ENCODE results near the gene LMTK3.
"Not testable (repeated sequence)": the region's sequence is repeated elsewhere in the genome, so short reads cannot be mapped to it uniquely, and the experiment has no call there.

LMTK3 gene

GRCh38 chr19:48487948-48488347 lies 23.7 kb downstream of the LMTK3 start:
- TF ChIP-seq JUND (IDR thresholded peaks at IDR 0.05; ENCODE audit: low read depth) = peak; percentile 69; the same call in 1 of the 2 replicates
- in situ Hi-C loops (cut with HindIII; ENCODE audit: low pct_unique_long_range_greater_than_20kb, low sequenced_read_pairs) = no loop called here
- DNase-seq (ENCODE audit: low read depth in 1 of 2, low spot score in 1 of 2) = peak; percentile 67 to 91

GRCh38 chr19:48487544-48487943 lies 24.1 kb downstream of the LMTK3 start:
- in situ Hi-C loops (cut with HindIII; ENCODE audit: low pct_unique_long_range_greater_than_20kb, low sequenced_read_pairs) = no loop called here
- DNase-seq (ENCODE audit: low read depth in 1 of 2, low spot score in 1 of 2) = no peak
- TF ChIP-seq JUND (IDR thresholded peaks at IDR 0.05; ENCODE audit: low read depth) = no peak

- peak in 1 of 2 experiments; percentile 84 for DNase-seq (ENCODE audit: low read depth in 1 of 2, low spot score in 1 of 2)
- in situ Hi-C loops (cut with HindIII; ENCODE audit: low pct_unique_long_range_greater_than_20kb, low sequenced_read_pairs) = not testable (repeated sequence)
Measured at GRCh38 chr19:48486706-48487105, 24.9 kb downstream of the LMTK3 start.

- TF ChIP-seq JUND (IDR thresholded peaks at IDR 0.05; ENCODE audit: low read depth) = no peak
- in situ Hi-C loops (cut with HindIII; ENCODE audit: low pct_unique_long_range_greater_than_20kb, low sequenced_read_pairs) = no loop called here
- DNase-seq (ENCODE audit: low read depth in 1 of 2, low spot score in 1 of 2) = no peak
Measured at GRCh38 chr19:48484931-48485612, 26.6 kb downstream of the LMTK3 start.

- in situ Hi-C loops (cut with HindIII; ENCODE audit: low pct_unique_long_range_greater_than_20kb, low sequenced_read_pairs) = no loop called here
- no peak for TF ChIP-seq JUND (IDR thresholded peaks at IDR 0.05; ENCODE audit: low read depth)
Measured at GRCh38 chr19:48484247-48484893, 27.3 kb downstream of the LMTK3 start.

GRCh38 chr19:48483301-48483700 lies 28.3 kb downstream of the LMTK3 start:
- in situ Hi-C loops (cut with HindIII; ENCODE audit: low pct_unique_long_range_greater_than_20kb, low sequenced_read_pairs) = no loop called here
- DNase-seq (ENCODE audit: low read depth in 1 of 2, low spot score in 1 of 2) = no peak
- TF ChIP-seq JUND (IDR thresholded peaks at IDR 0.05; ENCODE audit: low read depth) = no peak

More at GRCh38 chr19:48484247-48484893, 27.3 kb downstream of the LMTK3 start:
- no peak for DNase-seq (ENCODE audit: low read depth in 1 of 2, low spot score in 1 of 2)

- no peak for TF ChIP-seq JUND (IDR thresholded peaks at IDR 0.05; ENCODE audit: low read depth)
- DNase-seq (ENCODE audit: low read depth in 1 of 2, low spot score in 1 of 2) = peak in 1 of 2 experiments; percentile 54
- in situ Hi-C loops (cut with HindIII; ENCODE audit: low pct_unique_long_range_greater_than_20kb, low sequenced_read_pairs) = no loop called here
Measured at GRCh38 chr19:48481846-48482639, 29.6 kb downstream of the LMTK3 start.

- in situ Hi-C loops (cut with HindIII; ENCODE audit: low pct_unique_long_range_greater_than_20kb, low sequenced_read_pairs) = no loop called here
- no peak for TF ChIP-seq JUND (IDR thresholded peaks at IDR 0.05; ENCODE audit: low read depth)
- DNase-seq (ENCODE audit: low read depth in 1 of 2, low spot score in 1 of 2) = no peak
Measured at GRCh38 chr19:48480558-48481500, 30.8 kb downstream of the LMTK3 start.

- in situ Hi-C loops (cut with HindIII; ENCODE audit: low pct_unique_long_range_greater_than_20kb, low sequenced_read_pairs) = no loop called here
- no peak for TF ChIP-seq JUND (IDR thresholded peaks at IDR 0.05; ENCODE audit: low read depth)
- DNase-seq (ENCODE audit: low read depth in 1 of 2, low spot score in 1 of 2) = no peak
Measured at GRCh38 chr19:48480183-48480557, 31.5 kb downstream of the LMTK3 start.

- in situ Hi-C loops (cut with HindIII; ENCODE audit: low pct_unique_long_range_greater_than_20kb, low sequenced_read_pairs) = no loop called here
- DNase-seq (ENCODE audit: low read depth in 1 of 2, low spot score in 1 of 2) = no peak
- TF ChIP-seq JUND (IDR thresholded peaks at IDR 0.05; ENCODE audit: low read depth) = no peak
Measured at GRCh38 chr19:48479686-48480085, 31.9 kb downstream of the LMTK3 start.

- no peak for DNase-seq (ENCODE audit: low read depth in 1 of 2, low spot score in 1 of 2)
- in situ Hi-C loops (cut with HindIII; ENCODE audit: low pct_unique_long_range_greater_than_20kb, low sequenced_read_pairs) = no loop called here
- no peak for TF ChIP-seq JUND (IDR thresholded peaks at IDR 0.05; ENCODE audit: low read depth)
Measured at GRCh38 chr19:48478339-48479256, 33.0 kb downstream of the LMTK3 start.

All from T47D (cell line).